NK-92 treated with Interleukin-12 subunit alpha and Interleukin-12 subunit beta, amount 100 ng/mL, for 24 hours (cell line): ENCODE measurements around the gene B3GAT1.
"Not testable (repeated sequence)": the region's sequence is repeated elsewhere in the genome, so short reads cannot be mapped to it uniquely, and the experiment has no call there.

Experiments
- DNase-seq: peaks from one replicate; lab custom pipeline; 2025; lab: John Stamatoyannopoulos, UW

B3GAT1 gene

GRCh38 chr11:134412203-134413042 is at the start of gene B3GAT1:
Gene B3GAT1, minus strand, starts transcription at chr11:134412242. Its CDS starts 24,583 bp downstream, at chr11:134387659.
- DNase-seq: no peak

- DNase-seq: no peak
These were observed 49.6 kb upstream of the B3GAT1 start for GRCh38 chr11:134461621-134462020.

DNA sequence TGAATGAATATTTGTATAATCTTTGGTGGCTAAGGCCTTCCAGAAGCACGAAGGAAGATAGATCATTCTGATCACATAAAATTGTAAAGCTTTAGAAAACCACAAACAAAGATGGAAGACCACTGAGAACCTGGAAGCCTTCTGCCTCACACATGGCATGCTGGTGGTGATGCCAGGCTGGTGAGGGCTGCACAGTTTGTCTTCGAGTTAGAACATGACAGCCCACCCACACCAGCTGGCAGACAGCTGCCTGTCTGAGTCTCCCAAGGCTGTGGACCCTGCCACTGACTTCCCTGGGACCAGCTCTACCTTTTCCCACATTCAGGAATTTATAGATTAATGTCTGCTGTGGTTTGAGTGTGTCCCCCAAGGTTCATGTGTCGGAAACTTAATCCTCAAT is 48.8 kb upstream of the B3GAT1 start:
- DNase-seq: no peak

- DNase-seq: no peak
These were observed 48.1 kb upstream of the B3GAT1 start for GRCh38 chr11:134460062-134460561.

DNA sequence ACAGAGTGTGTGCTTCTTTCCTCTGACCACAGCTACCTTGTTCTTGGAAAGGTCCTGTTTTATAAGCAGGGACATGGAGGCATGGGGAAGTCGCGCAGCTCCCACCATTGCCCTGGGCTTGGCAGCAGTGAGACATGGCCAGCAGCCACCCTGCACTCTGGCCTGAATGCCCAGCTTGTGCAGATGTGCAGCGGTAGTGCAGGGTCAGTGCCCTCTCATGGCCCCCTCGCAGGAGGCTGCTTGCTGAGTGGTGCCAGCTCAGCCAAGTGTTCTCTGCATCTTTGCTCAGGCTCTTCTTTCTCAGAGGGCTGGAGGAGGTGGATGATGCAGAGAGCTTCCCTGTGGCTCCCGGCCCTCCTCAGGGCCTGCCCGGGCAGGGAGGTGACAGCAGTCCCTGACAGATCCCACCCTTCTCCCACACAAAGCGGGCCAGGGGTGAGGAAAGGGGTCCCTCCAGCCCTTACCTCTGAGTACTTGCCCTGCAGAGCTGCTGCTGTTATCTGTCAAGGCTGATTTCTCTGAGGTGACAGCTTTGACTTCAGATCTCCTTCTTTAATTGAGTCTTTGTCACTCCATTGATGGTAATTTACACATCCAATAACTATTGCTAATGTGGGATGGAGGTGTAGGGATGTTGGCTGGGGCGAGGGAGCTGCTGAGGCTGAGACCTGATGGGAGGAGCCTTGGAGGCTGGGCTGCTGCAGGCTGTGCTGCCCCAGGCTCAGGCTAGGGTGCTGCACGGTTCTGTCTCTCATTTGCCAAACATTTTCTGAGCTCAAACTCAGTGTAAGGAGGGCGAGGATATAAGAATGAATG is 47.4 kb upstream of the B3GAT1 start:
- DNase-seq: no peak

- not testable (repeated sequence) for DNase-seq
These were observed 45.5 kb upstream of the B3GAT1 start for GRCh38 chr11:134457411-134458007.

DNA sequence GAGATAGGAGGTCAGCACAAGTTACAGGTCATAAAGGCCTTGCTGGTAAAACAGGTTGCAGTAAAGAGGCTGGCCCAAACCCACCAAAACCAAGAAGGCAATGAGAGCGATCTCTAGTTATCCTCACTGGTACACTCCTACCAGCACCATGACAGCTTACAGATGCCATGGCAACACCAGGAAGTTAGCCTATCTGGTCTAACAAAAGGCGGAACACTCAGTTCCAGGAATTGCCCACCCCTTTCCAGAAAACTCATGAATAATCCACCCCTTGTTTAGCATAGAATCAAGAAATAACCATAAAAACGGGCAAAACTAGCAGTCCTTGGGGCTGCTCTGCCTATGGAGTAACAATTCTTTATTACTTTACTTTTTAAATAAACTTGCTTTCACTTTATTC is 43.5 kb upstream of the B3GAT1 start:
- no peak for DNase-seq

DNA sequence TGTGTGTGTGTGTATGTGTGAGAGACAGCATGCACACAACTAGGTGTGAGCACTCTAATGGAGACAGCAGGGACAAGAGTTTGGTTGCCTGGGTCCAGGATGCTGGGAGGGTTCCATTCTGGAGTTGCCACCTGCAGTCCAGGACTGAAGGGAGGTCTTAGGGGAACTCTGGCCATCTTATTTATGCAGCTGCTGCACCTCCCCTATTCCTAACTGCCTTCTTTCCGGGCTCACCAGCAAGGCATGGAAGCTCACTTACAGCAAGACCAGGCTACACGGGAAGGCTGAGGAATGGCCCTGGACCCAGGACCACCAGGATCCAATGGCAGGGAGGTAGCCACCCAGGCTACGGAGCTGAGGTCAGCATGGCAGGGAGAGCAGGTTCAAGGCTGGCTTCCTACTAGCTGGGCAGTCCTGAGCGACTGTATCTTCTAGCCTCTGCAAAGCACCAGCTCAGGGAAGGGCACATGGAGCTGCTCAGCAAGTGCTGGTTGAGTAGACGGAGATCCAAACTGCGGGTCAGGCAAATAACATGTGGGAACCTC is 42.2 kb upstream of the B3GAT1 start:
- no peak for DNase-seq

- DNase-seq: no peak
These were observed 41.4 kb upstream of the B3GAT1 start for GRCh38 chr11:134453441-134453840.

DNA sequence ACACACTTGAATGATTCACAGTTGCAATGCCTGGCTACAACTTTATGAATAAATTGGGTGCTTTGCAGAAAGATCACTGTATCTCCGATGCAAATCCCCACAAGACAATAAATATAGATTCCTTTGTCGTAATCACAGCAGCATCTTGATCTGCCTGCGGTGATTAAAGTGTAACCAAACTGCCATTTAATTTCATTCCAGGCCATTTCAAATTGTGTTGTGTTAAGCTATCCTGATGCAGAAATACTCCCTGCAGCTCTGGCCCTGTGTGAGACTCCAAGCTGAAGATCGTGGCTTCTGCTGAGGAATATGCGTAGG is 40.8 kb upstream of the B3GAT1 start:
- DNase-seq: no peak

DNA sequence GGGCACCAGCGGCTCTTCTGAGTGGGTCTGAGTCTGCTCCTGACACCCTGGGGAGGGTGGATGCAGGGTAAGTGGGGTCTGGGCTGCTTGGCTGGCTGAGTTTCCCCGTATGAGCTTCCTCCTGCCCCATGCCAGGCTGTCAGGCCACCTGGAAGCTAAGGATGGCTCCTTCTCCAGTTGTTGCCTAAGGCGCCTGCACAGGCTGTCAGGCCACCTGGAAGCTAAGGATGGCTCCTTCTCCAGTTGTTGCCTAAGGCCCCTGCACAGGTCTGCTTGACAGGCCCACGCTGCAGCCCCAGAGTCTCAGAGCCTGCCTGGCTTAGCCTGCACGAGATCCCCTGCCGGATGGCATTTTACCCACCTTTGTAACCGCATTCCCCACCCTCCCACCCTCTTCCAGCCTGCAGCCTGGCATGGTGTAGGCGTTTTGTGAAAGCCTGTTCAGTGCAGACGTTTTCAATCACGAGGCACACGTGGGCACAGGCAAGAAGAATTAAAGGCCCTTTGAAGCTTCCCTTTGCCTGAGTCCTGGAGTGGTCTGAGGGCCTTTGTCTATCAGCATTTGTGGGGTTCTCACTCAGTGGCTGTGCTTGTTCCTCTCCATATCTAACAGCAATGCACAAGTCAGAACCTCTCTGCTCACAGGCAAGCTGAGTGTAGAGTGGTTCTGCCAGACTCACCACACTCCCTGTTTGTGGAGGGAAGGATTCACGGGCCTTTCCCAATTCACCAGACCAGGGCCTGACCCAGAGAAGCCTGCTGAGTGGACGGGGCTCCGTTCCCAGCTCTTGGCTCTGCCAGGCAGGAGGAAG is 40.2 kb upstream of the B3GAT1 start:
- DNase-seq: no peak

GRCh38 chr11:134450186-134450585 is 38.1 kb upstream of the B3GAT1 start:
- no peak for DNase-seq

DNA sequence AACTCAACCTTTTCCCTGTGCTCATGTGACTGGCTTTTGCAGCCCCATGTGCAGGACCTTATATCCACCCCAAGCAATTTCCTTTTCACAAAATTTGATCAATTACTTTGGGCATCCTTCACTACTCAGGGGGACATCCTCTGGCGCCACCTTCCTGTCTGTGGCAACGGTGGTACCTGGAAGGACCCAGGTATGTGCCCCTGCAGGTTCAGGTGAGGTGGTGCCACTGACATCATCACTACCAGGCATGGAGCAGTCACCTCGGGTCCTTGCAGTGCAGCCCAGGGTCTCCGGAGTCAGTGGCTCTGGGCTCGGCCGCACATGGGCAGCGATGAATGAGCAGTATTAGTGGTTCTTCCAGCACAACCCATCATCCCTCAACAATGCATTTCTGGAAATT is 37.7 kb upstream of the B3GAT1 start:
- DNase-seq: no peak

DNA sequence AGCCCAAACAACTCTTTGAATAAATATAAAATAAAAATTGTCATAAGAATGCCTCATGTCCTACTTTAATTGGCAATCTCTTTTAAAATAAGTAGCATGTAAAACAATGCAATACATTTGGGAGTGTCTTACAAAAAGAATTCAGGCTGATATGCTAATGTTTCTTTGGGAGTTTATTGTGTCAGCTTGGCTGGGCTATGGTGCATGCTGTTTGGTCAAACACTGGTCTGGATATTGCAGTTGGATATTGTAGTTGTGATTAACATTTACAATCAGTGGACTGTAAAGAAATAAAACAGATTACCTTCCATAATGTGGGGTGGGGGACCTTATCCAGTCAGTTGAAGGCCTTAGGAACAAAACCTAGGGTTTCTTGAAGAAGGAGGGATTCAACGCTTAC is 37.0 kb upstream of the B3GAT1 start:
- no peak for DNase-seq

GRCh38 chr11:134447696-134448095 is 35.7 kb upstream of the B3GAT1 start:
- no peak for DNase-seq

DNA sequence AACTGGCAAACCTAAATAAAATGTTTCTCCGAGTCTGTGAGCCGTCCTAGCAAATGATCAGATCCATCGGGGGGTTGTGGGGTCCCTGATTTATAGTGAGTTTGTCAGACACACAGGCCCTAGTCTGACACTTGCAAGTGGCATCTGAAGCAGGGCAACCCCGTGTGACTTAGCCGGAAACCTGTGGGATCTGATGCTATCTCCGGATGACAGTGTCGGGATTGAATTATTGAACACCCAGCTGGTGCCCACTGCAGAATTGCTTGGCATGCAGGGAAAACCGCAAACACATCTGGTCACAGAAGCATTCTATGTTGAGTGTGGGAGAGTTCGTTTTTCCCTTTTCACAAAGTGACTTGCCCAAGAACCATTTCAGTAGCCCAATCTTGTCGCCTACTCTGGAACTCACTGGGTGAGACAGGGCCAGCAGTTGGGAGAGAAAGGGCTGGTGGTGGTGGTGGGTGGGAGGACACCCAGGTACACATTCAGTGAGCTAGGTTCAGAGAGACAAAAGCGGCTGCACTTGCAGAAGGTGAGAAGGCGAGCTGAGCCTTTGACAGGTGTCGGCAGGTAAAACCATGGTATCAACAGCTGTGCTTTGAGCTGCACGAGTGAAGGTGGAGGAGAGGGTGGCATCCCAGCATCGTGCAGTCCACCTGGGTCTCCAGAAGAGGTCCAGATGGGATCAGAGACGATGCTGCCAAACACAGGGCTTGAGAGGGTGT is 33.7 kb upstream of the B3GAT1 start:
- no peak for DNase-seq

- DNase-seq: not testable (repeated sequence)
These were observed 32.4 kb upstream of the B3GAT1 start for GRCh38 chr11:134444160-134445108.

GRCh38 chr11:134443246-134443645 is 31.2 kb upstream of the B3GAT1 start:
- no peak for DNase-seq

GRCh38 chr11:134442246-134442645 is 30.2 kb upstream of the B3GAT1 start:
- no peak for DNase-seq

DNA sequence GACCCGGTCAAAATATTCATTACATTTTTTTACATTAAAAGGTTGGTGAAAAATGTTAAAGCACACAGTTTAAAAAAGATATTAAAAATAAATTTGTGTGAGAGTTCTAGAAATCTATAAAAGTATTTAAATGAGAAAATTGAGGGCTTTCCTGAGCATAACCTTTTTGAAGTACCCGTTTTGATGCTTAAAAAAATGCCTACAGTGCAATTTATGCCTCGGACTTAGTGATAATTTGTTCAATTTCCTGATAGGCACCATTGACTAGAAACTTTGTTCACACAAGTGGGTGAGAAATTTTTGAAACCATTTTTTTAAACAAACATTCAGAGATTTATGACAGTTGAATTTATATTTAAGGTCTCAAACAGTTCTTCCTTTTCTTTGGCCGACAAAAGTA is 29.7 kb upstream of the B3GAT1 start:
- DNase-seq: no peak
